HG02642 (cell line): Measurements from ENCODE around the gene ROBO1.

Experiments
- ATAC-seq: cut with Tn5 transposase; IDR thresholded peaks from one replicate; pipeline ENCODE4 v1.9.1; 2021; ENCODE audit warnings: mild to moderate bottlenecking; ENCODE audit not compliant: unreplicated experiment, poor library complexity

The ROBO1 gene

DNA sequence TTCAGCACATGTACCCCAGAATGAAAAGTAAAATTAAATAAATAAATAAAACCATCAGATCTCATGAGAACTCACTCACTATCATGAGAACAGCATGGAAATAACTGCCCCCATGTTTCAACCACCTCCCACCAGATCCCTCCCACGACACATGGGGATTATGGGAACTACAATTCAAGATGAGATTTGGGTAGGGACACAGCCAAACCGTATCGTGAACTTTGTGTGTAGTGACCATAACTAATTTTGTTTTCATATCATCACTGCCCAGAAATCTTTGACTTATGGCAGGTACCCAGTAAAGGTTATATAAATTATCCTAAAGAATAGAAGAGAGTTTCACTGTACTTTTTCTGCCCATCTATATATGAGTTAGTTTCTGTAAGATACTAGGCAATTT is 766.5 kb downstream of the ROBO1 start:
- ATAC-seq, result no peak

DNA sequence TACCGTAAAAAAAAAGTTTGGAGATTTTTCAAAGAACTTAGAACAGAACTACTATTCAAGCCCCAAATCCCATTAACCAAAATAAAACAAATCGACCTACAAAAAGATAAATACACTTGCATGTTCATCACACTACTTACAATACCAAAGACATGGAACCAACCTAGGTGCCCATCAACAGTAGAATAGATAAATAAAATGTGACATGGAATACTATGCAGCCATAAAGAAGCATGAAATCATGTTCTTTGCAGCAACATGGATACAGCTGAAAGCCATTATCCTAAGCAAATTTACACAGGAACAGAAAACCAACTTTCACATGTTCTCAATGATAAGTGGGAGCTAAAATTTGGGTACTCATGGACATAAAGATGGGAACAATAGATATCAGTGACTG is 768.7 kb downstream of the ROBO1 start:
- ATAC-seq, result no peak

DNA sequence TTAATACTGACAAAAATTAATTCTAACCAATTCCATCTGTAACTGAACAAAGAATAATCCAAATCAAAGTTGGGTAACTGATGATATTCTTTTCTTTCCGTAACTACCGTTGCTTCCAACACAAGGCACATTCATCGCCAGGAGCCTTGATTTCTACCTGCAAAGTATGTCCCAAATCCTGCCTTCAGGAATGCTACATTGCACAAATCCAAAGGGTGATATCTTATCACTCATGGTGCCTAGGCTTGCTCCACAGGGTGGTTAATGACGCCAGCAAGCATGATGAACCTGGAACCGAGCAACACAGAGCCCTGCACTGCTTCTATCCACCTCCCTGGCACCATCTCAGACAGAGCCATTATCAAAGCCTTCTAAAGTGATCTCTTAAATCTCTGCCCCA is 772.7 kb downstream of the ROBO1 start:
- no peak for ATAC-seq

DNA sequence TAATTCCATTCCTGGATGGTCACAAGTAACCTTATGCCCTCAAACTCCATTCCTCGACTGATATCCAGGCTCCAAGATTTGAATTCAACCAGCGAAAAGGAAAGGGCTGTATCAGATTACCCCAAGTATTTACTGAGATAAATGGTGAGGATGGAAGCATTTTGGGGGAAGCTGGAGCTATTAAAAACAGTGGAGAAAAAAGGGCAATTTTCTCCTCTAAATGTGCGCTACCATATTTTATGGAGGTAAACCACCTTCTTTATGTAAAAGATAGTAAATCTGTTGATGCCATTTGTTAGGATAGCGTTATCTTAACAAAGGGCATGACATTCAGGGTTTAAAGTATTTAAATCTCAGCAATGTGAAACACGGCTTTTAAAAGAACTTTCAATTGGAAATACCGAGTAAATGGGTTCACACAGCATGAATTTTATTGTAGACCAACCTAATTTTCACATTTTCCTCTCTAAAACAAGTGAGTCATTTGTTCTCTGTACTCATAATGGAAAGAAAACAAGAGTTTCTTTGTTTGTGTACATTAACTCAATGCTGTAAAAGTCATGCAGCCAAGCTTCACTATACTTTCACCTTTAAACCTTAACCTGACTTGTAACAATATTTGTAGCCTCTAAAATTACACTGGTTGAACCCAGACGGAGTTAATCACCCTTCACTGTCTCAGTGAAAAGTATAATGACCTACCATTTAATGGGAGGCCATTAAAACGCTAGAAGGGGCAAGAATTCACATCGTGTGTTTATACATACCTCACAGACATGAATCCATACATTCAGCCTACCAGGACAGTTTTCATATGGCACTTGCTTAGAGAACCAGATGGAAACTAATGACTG is 773.4 kb downstream of the ROBO1 start:
- no peak for ATAC-seq

DNA sequence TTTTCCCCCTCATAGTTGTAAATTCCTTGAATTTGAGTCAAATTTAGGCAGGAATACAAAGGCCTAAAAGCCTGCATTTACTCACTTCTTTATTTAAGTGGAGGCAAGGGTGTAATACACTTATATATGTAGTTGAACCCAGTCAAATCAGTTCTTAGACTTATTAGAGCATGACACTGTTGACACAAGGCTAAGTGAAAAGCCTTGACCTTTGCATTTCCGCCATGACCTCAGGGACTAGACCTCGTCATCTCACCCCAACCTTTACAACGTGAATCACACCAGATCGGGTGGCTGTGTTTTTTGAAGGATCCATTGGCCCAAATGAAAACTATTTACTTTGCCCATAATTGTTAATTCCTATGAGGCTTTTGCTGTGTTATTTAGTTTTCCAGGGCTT is 774.4 kb downstream of the ROBO1 start:
- no peak for ATAC-seq

DNA sequence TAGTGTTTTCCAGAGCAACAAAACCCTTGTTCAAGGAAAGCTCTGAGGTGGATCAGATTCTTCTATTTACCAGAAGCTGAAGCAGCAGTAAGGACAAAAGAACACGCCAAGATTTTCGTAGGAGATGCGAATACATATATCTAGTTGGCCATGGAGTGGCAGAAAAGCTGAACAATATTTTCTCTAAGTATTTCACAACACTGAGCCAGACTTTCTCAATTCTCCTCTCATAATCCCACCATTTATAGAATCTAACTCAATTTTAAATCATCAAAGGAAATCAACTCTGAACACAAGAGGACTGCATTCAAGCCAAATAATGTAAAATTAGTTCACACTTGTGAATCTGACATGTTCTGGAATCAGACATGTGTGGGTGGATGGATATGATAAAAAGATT is 775.0 kb downstream of the ROBO1 start:
- no peak for ATAC-seq

DNA sequence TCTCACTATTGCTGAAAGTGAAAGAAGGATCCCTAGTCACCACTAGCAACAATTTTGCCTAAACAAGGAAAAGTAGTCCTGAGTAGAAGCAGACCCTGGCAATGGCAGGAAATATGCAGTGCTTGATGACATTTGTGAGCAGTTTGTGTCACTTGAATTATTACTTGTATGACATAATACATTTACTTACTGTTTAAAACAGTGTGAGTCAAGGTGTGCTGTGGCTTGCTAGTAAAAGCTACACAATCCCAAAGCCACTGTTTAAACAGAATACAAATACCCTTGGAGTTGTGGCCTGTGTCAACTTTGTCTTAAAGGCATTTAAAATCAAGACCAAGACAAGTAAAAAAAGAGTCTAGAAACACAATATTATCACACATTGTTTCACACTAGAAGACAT is 775.4 kb downstream of the ROBO1 start:
- ATAC-seq, result no peak

DNA sequence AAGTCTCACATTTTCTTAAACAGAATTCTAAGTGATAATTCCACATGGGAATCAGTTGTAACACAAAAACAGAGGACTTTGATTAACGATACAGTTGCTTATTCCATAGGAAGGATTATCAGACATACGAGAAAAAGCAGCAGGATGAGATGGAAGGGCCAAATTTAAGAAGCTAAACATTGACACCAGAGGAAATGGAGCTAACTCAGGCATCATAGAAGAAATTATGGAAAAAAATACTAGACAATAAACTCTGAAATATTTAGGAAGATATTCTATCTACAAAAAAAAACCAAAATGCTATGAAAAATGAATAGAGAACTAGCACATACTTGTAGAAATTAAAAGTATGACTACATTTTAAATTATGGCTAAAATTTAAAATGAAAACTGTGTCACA is 776.1 kb downstream of the ROBO1 start:
- no peak for ATAC-seq

DNA sequence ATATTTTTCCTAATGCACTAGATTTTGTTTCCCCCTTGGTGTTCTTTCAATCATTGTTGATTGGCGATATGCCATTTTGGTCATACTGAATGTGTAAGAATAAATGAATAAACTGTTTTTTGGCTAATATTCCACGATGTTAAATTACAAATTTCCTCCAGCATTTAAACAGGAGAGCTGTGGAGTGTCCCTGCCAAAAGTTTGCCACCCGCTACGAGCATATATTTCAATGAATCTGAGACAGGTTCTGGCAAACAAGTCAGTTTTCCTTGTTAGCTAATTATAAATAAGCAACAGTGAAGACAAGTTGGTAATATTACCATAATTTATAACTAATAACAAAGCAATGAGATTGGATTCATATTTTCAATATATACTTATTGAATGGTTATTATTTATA is 777.6 kb downstream of the ROBO1 start:
- ATAC-seq, result no peak

DNA sequence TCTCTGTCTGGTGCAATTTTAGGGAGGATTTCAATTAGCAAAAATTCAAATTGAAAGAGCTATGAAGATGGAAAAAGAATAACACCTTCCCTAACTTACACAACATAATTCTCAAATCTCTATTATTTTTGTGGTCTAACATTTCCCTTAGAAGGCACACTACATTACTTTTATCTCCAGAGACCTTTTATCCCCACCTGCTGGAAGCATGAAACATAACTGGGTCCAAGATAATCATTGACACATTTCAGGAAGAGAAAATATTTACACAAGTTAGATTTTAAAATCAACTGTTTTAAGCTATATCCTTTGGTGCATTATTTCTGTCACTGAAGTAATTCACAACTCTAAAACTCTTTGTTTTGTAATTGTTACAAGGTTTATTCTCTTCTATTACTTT is 779.5 kb downstream of the ROBO1 start:
- no peak for ATAC-seq

DNA sequence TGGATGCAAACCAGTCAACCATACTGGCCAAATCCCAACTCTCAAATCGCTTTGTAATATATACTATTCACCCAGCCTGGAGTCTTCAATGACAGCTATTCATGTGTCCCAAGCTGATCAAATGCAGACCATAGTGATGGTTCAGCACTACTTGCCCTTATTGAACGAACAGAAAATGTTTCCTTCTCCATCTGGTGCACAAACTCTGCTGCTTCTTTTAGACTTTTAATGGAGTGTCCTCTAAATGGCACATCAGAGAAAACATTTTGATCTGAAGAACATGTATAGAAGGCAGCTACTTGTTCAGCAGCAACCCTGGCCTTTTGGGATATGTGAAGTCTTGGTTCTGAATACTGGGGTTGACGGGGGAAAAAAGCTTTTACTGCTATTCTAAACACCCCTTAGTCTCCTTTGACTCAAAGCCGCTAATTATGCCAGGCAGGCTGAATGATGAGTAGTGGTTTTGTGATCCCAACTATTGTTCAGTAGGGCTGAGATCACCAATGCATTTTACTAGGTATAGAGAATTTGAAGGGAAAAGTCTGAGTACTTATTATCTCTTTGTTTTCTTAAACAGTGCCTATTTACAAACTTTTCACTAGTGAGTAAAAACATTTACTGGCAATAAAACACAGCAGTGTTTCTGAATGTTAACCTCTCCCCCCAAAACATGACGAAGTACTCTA is 781.2 kb downstream of the ROBO1 start:
- ATAC-seq, result no peak

DNA sequence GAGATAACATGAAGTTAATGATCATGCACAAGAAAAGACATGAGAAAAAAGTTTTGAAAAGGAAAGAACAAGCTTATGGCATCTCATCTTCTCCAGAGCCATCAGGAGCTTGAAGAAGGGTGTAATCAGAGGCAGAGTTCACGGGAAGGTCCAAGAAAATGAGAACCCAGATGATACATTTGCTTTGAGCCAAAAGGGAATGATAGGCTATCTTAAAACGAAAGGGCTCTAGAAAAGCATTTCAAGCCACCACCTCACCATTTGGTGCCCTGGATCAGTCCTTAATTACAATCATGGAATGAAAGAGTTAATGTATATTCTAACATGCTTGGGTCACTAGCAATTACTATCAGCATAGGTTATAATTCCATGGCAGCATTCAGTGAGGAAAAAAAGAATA is 781.8 kb downstream of the ROBO1 start:
- ATAC-seq, result no peak

DNA sequence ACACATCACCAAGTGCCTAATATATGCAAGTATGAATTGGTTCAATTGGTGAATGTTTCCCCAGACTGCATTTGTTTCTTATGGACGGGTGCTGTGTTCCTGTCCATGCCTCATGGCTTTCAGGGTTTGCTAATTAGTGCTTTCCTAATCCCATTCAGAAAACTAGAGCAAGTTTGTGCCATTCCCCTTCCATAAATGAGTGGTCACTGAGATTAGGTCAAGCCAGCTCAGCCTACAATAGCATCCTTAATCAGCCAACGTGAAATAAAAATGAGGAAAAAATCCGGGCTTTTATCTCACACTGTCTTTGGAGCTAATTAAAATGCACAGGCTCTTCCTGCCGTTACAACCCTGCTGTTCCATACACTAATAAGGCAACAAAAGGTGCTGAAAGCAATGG is 788.8 kb downstream of the ROBO1 start:
- ATAC-seq, result no peak

DNA sequence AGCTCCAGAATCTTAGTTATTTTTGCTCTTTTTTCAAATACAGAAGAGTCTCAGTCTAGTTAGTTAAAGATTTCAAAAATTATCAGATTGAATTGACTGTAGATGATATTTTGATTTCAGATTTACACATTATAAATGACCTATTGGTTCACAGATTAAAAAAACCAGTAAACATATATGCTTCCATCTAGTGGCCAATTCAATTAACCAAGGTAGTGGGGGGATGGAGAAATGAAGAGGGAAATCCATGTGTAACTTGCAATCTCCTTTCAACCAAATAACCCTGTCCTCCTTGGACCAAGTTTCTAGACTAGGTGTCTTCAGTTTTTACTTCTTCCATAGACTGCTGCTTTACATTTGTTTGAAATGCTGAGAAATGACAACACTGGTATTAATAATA is 789.8 kb downstream of the ROBO1 start:
- no peak for ATAC-seq

DNA sequence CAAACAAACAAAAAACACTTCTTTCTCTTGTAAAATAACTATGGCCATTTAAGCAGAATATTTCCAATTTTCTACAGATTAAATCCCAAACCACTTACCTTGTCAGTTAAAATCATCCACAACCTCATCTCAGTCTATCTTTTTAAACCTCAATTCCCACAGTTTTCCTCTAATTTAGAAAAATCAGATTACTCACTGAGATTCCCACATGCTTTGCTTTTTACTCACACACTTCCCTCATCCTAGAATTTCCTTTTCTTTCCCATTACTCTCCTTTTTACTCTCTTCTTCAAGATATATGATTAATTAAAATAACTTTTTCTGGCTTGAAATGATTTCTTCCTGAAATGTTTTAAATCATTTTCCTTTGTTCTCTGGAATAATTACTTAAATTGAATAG is 790.7 kb downstream of the ROBO1 start:
- ATAC-seq, result no peak

DNA sequence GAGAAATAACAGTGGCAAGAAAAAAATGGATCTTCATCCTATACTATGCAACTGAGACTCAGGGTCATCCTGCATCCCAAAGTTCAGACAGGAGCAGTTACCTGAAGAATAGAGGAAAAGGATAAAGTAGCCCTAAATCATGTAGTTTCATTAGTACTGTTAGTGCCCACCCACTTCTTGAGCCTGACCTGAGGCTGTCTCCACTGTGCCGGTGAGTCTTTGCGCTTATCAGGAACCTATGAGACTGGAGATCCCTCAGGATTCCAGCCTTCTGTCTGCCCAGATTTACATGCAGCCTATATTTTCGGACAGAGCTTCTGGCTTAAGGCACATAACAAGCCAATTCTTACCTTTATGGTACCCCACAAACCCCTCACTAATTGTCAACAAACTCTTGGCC is 791.6 kb downstream of the ROBO1 start:
- no peak for ATAC-seq

DNA sequence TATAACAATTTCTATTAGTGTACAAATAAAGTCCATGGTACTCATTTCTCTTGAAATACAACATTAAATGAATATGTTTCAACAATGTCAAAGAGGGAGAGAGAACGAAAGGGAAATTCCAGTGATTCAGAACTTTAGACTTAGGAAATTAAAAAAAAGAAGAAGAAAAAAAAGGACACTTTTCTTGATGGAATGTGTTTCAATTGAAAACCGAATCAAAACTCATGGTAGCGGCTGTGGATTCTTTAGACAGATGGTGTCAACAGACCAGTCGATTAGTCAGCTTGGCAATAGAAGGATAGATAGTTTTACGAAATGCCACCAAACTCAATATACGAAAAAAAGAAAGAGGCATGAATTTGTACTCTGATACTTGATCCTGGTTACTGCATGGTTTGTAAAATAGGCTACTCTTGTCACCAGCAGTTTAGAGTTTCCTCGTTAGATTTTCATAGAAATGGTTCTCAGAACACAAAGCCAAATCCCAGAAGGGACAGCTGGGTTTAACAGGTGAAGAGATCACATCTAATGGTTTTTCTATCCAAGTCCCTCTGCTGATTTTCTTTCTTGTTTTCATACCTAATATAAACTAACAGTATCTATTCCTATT is 793.5 kb downstream of the ROBO1 start:
- no peak for ATAC-seq

DNA sequence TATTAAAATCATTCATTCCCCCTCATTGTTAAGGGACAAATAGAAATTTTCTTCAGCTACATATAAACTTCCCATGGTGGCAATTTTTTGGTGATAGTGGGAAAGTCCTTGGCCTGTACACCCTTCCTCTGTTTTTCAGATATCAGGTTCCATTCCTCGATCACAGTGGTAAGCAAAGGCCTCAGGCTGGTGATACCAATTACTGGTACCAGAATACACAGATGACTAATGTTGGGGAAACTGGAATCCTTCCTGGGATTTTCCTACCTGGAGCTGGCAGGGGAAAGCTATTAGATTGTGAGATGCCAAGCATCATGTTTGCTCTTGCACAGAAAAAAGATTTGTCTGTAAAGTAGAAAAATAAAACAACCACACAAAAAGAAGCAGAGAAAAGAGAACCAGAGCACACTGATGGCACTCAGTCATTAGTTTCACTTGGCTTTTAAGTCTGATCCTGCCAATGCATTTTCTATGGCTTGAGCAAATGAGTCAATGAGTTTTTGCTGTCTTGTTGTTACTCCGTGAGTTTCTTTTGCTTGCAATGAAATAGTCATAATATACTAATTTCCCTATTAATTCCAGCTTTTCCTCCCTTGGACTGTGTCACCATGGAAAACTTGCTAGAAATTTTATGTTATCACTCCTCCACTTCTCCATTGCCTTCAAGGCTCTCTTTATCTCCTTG is 795.0 kb downstream of the ROBO1 start:
- no peak for ATAC-seq

DNA sequence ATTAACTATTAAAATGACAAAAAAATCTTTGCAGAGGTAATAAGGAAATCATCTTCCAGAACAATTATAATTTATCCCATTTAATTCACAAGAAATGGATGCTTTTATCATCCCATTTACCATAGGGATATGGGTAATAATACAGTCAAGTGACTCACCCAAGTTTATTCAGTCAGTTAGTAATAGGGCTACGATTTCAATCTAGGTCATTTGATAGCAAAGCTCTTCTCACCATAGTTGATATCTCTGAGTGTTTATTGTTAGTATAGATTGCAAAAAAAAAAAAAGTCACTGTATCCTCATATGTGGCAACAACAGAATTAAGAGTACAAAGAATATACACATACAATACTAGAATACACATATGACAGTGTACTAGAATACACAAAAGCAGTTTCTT is 797.1 kb downstream of the ROBO1 start:
- ATAC-seq, result no peak

DNA sequence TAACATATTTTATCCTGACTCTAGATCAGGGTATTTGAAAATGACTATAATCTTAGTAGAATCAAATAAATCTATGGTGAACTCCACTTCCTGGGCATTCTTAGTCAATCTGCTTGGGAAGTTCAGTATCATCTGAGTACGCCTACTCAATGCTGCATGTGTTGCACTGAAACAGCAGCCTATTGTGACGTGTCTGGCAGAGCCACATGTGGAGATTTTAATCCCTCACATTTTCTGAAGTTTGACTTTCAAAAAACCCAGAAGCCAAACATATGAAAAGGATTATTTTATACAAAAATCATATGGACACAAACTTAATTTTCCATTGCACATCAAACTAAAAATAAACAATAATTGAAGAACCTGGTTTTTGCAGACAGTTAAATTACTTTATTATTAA is 798.3 kb downstream of the ROBO1 start:
- ATAC-seq, result no peak

DNA sequence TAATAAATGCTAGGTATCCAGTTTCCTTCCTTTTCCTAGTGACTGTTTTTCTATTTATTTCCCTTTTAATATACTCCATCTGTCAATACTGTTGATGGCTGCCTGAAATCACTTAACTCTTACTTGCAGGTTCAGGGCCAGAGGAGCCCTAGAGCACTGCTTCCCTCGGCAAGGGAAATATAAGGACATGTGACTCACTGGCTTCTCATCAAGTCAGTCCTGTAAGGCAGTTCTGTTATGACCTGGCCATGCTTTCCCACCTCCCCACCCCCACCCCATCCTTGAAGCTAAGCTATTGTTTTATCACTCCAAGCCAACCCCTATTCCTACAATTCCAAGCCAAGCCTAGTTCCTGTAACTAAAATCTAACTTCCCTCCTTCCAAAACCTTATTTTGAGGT is 800.7 kb downstream of the ROBO1 start:
- ATAC-seq, result no peak
